GM21717 (cell line): ENCODE data around the gene CPLANE2.
"Not testable (repeated sequence)": the region's sequence is repeated elsewhere in the genome, so short reads cannot be mapped to it uniquely, and the experiment has no call there.

ENCODE experiments used
- ATAC-seq: cut with Tn5 transposase; IDR thresholded peaks from one replicate; pipeline ENCODE4 v1.9.1; 2021; ENCODE audit warnings: mild to moderate bottlenecking, moderate library complexity; ENCODE audit not compliant: unreplicated experiment

The CPLANE2 gene

DNA sequence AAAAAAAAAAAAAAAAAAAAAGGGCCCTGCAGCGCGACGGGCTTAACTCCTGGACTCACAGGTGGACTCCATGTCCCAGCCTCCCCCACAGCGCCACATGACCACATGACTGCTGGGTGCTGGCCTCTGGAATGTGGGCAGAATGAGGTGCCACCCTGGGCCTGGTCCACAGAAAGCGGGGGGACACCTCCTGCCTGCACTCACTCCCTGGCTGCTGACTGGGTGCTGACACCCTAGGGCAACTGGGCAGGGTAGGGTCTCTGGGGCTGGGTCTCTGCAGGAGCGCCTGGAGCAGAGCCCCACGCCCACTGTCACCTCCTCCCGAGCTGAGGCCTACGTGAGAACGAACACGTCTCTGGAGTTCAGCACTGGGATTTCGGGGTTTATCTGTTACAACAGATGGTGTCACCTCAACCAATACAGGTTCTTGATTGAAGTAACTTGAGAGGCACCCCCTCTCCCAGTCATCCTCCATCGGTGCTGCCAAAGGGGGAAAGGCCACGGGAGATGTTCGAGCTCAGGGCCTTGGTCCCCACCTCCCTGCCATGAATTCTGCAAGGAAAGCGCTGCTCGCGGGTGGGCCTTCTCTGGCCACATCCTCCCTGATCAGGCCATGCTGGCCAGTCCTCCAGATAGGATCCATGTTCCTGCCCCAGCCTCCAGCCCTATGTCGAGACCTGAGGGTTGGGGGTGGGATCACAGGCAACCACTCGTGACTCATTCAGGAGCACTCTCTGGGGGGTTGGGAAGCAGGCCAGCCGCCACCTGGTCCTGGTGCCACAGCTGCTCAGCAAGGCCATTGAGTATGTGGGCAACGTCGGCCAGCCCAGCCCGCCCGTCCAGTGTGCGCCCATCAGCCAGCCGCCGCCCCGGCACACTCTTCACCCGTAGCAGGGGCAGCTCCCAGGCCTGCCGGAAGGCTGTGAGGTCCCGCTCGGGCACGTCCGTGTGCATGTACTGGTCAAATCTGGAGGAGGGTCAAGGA, 5.4 kb downstream of the CPLANE2 start:
- ATAC-seq = no peak

DNA sequence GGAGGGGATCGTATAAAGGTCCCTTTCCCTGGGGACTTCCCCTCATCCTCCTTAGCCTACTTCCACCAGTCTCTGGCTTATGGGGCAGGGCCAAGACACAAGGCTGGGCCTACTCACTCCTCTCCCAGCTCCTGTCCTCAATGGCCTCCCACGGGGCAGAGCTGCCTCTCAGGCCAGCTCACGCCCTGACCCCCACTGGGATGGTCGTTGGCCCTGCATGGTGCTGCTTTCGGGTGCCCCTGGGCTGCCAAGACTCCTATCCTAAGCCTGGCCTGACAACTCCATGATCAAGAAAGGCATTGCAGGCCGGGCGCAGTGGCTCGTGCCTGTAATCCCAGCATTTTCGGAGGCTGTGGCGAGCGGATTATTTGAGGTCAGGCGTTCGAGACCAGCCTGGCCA, 6.2 kb downstream of the CPLANE2 start:
- no peak for ATAC-seq

GRCh38 chr1:16229976-16230740, 6.8 kb downstream of the CPLANE2 start:
- no peak for ATAC-seq

- ATAC-seq = no peak
Observed at GRCh38 chr1:16226490-16227179, 10.3 kb downstream of the CPLANE2 start.

DNA sequence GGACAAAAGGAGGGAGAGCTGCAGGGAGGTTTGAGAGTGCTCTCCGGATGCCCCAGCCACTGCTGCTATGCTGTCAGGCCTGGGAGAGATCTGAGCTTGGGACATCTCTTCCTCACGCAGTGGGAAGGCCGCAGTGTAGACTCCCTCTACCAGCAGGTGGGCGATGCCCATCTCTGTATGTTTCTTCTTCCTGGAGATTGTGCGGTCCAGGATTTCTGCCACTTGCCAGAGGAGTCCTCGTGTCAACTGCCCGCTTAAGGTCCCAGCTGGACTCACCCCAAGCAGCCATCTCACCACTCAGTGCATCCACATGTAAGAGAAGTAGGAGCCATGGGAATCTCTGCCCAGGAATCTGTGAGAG, 10.9 kb downstream of the CPLANE2 start:
- no peak for ATAC-seq

- no peak for ATAC-seq
Observed at GRCh38 chr1:16224472-16224871, 12.5 kb downstream of the CPLANE2 start.

- ATAC-seq = not testable (repeated sequence)
Observed at GRCh38 chr1:16222716-16223115, 14.3 kb downstream of the CPLANE2 start.

DNA sequence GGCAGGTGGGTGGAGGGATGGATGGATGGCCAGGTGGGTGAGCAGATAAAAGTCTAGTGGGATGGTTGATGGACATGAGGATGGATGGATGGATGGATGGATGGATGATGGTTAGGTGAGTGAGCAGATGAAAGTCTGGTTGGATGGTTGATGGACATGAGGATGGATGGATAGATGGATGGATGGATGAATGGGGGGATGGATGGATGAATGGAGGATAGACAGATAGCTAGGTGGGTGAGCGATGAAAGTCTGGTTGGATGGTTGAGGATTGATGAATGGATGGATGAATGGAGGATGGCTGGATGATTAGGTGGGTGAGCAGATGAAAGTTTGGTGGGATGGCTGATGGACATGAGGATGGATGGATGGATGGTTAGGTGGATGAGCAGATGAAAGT, 15.5 kb downstream of the CPLANE2 start:
- ATAC-seq = no peak

GRCh38 chr1:16219968-16220500, 16.9 kb downstream of the CPLANE2 start:
- ATAC-seq = no peak

DNA sequence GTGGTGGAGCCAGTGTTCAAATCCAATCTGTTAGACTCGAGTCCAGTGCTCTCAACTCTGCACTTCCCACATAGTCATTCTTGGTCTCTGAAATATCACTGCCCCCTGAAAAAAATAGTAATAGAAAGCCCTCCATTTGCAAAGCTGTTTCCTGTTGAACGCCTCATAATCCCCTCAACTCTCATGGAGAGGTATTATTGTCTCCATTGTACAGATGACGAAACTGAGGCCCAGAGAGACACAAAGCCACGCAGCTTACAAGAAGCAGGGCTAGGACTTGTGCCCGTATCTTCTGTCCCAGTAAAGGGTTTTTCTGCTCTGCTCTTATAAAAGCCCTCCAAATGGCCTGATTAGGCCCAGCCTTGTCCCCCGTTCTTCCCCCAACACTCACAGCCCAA, 18.3 kb downstream of the CPLANE2 start:
- no peak for ATAC-seq

DNA sequence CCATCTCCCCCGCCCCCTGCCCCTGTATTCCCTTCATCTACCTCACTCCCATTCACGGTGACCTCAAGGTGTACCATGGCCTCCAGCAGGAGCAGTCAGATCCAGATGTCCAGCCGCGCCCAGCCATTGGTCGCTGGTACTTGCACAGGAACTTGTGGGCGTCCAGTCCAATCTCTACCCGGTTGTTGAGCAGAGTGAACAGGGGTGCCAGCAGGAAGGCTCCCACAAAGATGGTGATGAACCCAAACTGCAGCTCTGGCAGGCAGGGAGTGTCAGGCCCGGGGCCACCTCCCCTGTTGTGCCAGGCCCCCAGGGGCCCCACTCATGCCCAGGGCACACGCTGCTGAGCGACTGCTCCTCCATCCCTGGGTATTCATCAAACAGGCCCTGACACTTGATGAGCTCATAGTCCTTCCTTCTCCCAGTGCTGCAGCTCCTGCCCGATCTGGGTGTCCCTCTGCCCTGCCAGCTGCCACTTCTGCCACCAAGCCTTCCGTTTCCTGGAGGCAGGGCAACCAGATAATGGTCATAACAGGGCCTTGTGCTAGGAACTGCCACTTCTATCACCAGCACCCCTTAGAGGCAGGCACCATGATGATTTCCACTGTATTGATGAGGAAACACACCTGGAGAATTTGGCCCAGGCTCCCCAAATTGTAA, 18.8 kb downstream of the CPLANE2 start:
- ATAC-seq = no peak

- peak; percentile 82 for ATAC-seq
Observed at GRCh38 chr1:16217061-16217785, 19.8 kb downstream of the CPLANE2 start.

- no peak for ATAC-seq
Observed at GRCh38 chr1:16215882-16216753, 20.9 kb downstream of the CPLANE2 start.

DNA sequence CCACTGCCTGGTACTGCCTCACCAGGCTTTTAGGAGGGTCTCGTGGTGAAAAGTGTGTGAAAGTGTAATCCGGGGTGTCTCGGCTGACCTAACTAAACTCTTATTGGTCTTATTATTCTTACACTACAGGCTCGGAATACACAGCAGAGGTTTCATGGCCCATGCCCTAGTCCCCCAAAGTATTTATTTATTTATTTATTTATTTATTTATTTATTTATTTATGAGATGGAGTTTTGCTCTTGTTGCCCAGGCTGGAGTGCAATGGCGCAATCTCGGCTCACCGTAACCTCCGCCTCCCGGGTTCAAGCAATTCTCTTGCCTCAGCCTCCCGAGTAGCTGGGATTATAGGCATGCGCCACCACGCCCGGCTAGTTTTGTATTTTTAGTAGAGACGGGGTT, 21.7 kb downstream of the CPLANE2 start:
- ATAC-seq = not testable (repeated sequence)

GRCh38 chr1:16213544-16213943, 23.4 kb downstream of the CPLANE2 start:
- ATAC-seq = not testable (repeated sequence)

DNA sequence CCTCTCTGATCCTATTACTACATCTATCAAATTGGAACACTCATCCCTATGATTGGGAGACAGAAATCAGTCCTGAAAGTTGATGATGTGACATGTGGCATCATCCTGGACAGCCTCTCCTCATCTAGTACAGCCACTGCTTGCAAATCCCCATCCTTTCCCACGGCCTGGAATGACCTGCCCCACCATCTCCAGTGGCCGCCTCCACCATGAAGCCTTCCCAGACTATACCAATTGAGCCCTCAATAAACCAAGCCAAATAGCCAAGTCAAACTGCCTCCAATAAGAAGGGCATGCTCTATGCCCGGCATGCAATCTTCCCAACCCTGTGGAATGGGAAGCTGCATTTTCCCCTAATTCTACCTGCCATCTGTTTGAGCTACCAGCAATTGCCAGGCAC, 24.0 kb downstream of the CPLANE2 start:
- no peak for ATAC-seq

DNA sequence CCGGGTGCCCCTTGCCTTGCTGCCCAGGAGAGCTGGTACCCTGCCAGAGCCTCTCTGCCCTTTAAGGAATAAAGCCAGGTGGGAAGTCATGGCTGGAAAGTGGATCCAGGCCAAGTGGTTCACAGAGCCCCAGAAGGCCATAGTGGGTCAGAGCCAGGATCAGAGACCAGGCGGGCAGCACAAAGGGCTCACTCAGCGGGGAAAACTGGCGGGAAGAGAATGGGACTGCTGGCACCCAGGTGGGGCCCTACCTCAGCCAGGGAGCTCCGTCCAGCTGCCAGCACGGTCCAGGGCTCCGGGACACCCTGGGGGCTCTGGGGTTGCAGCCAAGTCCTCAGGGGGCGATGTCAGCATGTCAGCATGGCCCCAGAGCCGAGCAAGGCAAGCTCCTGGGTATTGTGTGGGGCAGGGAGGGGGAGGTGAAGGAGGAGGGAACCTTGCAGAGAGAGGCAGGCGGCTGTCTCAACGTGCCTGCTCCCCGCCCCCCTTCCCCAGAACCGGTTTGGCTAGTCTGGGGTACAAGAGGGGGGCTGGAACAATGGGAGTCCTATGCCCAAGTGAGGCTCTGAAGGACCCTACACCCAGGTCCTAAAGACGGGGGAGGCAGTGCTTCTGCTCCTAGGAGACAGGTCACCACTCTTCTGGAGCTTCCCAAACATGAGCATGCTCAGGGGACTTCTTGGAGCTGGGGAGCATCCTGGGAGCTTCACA, 24.6 kb downstream of the CPLANE2 start, which contains the start of gene ARHGEF19:
ARHGEF19 (minus strand) TSS at position 402 of the 711 bp plus-strand sequence. CDS start 3,598 bp downstream, outside the sequence.
- no peak for ATAC-seq

GRCh38 chr1:16211824-16212223, 25.2 kb downstream of the CPLANE2 start:
- ATAC-seq = no peak
